ENCODE results near the gene NR1D1. TPM values are rescaled to one million over a fixed set of nuclear protein-coding genes. Genes with fewer than 3 reads are reported as not detected.

The NR1D1 gene
- total RNA-seq (2014; rRNA removed; shearing (Covaris generic)) = 6.3 and 8.2 TPM in 2 replicates

GRCh38 chr17:40100419-40100668 is at the start of gene NR1D1:
NR1D1 (minus strand) TSS chr17:40100589; CDS start chr17:40100094, 495 bp downstream.

GRCh38 chr17:40121181-40122135 is 21.1 kb upstream of the NR1D1 start, which contains the start of gene MSL1:
MSL1 (plus strand) TSS chr17:40121971; CDS start chr17:40122613, 642 bp downstream.

GRCh38 chr17:40062329-40063186 is 37.8 kb downstream of the NR1D1 start, which contains the start of gene THRA:
THRA (plus strand) TSS chr17:40062965; CDS start chr17:40074489, 11,524 bp downstream.

Other genes starting within 250 kb of the NR1D1 start
- 0.08 and 0.29 TPM in 2 replicates for gene IKZF3, start 236.3 kb downstream of the NR1D1 start, total RNA-seq (2014; rRNA removed; shearing (Covaris generic))
- not detected in 2 replicates for gene ZPBP2, start 232.4 kb downstream of the NR1D1 start, total RNA-seq (2014; rRNA removed; shearing (Covaris generic))
- 2.9 TPM in 2 replicates for gene GSDMB, start 182.0 kb downstream of the NR1D1 start, total RNA-seq (2014; rRNA removed; shearing (Covaris generic))
- 20.1 and 21.5 TPM in 2 replicates for gene ORMDL3, start 173.0 kb downstream of the NR1D1 start, total RNA-seq (2014; rRNA removed; shearing (Covaris generic))
- not detected in 2 replicates for gene LRRC3C, start 172.9 kb downstream of the NR1D1 start, total RNA-seq (2014; rRNA removed; shearing (Covaris generic))
- gene GSDMA, start 137.6 kb downstream of the NR1D1 start, total RNA-seq (2014; rRNA removed; shearing (Covaris generic)) = not detected in 2 replicates
- gene PSMD3, start 119.8 kb downstream of the NR1D1 start, total RNA-seq (2014; rRNA removed; shearing (Covaris generic)) = 168 and 192 TPM in 2 replicates
- gene CSF3, start 85.1 kb downstream of the NR1D1 start, total RNA-seq (2014; rRNA removed; shearing (Covaris generic)) = not detected in 2 replicates
- 34.3 and 43.0 TPM in 2 replicates for gene MED24, start 46.2 kb downstream of the NR1D1 start, total RNA-seq (2014; rRNA removed; shearing (Covaris generic))
- gene THRA, start 37.6 kb downstream of the NR1D1 start, total RNA-seq (2014; rRNA removed; shearing (Covaris generic)) = 12.2 and 12.4 TPM in 2 replicates
- 45.3 and 47.3 TPM in 2 replicates for gene MSL1, start 21.4 kb upstream of the NR1D1 start, total RNA-seq (2014; rRNA removed; shearing (Covaris generic))
- gene CASC3, start 39.9 kb upstream of the NR1D1 start, total RNA-seq (2014; rRNA removed; shearing (Covaris generic)) = 43.4 and 48.3 TPM in 2 replicates
- gene RAPGEFL1, start 76.9 kb upstream of the NR1D1 start, total RNA-seq (2014; rRNA removed; shearing (Covaris generic)) = 7.0 TPM in 2 replicates
- 6.4 and 7.5 TPM in 2 replicates for gene WIPF2, start 118.7 kb upstream of the NR1D1 start, total RNA-seq (2014; rRNA removed; shearing (Covaris generic))
- 57.0 and 70.6 TPM in 2 replicates for gene CDC6, start 187.3 kb upstream of the NR1D1 start, total RNA-seq (2014; rRNA removed; shearing (Covaris generic))
- 32.1 and 32.5 TPM in 2 replicates for gene RARA, start 208.6 kb upstream of the NR1D1 start, total RNA-seq (2014; rRNA removed; shearing (Covaris generic))